Measurements from ENCODE around the gene TSPY9.
"Not testable (repeated sequence)": the region's sequence is repeated elsewhere in the genome, so short reads cannot be mapped to it uniquely, and the experiment has no call there.

TSPY9 gene, protein sequence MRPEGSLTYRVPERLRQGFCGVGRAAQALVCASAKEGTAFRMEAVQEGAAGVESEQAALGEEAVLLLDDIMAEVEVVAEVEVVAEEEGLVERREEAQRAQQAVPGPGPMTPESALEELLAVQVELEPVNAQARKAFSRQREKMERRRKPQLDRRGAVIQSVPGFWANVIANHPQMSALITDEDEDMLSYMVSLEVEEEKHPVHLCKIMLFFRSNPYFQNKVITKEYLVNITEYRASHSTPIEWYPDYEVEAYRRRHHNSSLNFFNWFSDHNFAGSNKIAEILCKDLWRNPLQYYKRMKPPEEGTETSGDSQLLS

GRCh38 chrY:9486967-9487366 lies at the start of gene TSPY9:
TSS of gene TSPY9 (plus strand) at chrY:9487267. CDS start at chrY:9487313, 46 bp downstream.
- H3K9me3 Mint-ChIP-seq; DNase-seq (ENCODE audit: low spot score in 2 of 2); ATAC-seq (ENCODE audit: low read depth); H3K27me3 Mint-ChIP-seq; H3K4me3 Mint-ChIP-seq; H3K36me3 Mint-ChIP-seq; H3K27ac Mint-ChIP-seq; H3K4me1 Mint-ChIP-seq: not testable (repeated sequence)

DNA sequence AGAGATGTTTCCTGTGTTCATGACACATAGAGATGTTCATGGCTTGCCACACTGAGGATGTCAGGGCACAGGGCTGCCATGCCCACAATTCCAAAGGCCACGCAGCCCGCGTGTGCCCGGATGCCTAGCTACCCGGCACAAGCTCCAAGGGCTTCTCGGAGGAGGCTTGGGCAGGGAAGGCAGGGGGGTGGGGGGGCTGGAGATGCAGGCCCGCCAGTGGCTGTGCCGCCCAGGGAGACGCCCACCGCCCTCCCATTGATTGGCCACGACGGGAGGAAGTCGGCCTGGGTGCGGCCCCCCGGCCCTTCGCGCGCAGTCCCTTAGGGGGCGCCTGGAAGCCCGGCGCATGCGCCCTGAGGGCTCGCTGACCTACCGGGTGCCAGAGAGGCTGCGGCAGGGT lies 20.4 kb upstream of the TSPY9 start, which contains the start of gene TSPY1:
TSPY1 (plus strand) TSS at position 301 of the 400 bp plus-strand sequence; CDS start at position 347, 46 bp downstream.
- not testable (repeated sequence) for H3K36me3 Mint-ChIP-seq; H3K27me3 Mint-ChIP-seq; H3K27ac Mint-ChIP-seq; H3K9me3 Mint-ChIP-seq; ATAC-seq (ENCODE audit: low read depth); H3K4me1 Mint-ChIP-seq; H3K4me3 Mint-ChIP-seq; DNase-seq (ENCODE audit: low spot score in 2 of 2)

- not testable (repeated sequence) for H3K9me3 Mint-ChIP-seq; ATAC-seq (ENCODE audit: low read depth); H3K36me3 Mint-ChIP-seq; DNase-seq (ENCODE audit: low spot score in 2 of 2); H3K4me3 Mint-ChIP-seq; H3K27ac Mint-ChIP-seq; H3K4me1 Mint-ChIP-seq; H3K27me3 Mint-ChIP-seq
Measured at GRCh38 chrY:9504396-9504795, 17.3 kb downstream of the TSPY9 start.

GRCh38 chrY:9516287-9516686 lies 29.2 kb downstream of the TSPY9 start:
- not testable (repeated sequence) for ATAC-seq (ENCODE audit: low read depth); H3K36me3 Mint-ChIP-seq; H3K27me3 Mint-ChIP-seq; H3K4me3 Mint-ChIP-seq; DNase-seq (ENCODE audit: low spot score in 2 of 2); H3K9me3 Mint-ChIP-seq; H3K27ac Mint-ChIP-seq; H3K4me1 Mint-ChIP-seq

DNA sequence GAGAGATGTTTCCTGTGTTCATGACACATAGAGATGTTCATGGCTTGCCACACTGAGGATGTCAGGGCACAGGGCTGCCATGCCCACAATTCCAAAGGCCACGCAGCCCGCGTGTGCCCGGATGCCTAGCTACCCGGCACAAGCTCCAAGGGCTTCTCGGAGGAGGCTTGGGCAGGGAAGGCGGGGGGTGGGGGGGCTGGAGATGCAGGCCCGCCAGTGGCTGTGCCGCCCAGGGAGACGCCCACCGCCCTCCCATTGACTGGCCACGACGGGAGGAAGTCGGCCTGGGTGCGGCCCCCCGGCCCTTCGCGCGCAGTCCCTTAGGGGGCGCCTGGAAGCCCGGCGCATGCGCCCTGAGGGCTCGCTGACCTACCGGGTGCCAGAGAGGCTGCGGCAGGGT lies 40.5 kb downstream of the TSPY9 start, which contains the start of gene TSPY10:
TSPY10 (plus strand) TSS at position 301 of the 400 bp plus-strand sequence; CDS start at position 347, 46 bp downstream.
- not testable (repeated sequence) for DNase-seq (ENCODE audit: low spot score in 2 of 2); H3K4me1 Mint-ChIP-seq; H3K4me3 Mint-ChIP-seq; H3K27me3 Mint-ChIP-seq; H3K27ac Mint-ChIP-seq; H3K9me3 Mint-ChIP-seq; H3K36me3 Mint-ChIP-seq; ATAC-seq (ENCODE audit: low read depth)

Data from memory B cell (primary cell).